ENCODE data around the gene HYAL1.

The HYAL1 gene

DNA sequence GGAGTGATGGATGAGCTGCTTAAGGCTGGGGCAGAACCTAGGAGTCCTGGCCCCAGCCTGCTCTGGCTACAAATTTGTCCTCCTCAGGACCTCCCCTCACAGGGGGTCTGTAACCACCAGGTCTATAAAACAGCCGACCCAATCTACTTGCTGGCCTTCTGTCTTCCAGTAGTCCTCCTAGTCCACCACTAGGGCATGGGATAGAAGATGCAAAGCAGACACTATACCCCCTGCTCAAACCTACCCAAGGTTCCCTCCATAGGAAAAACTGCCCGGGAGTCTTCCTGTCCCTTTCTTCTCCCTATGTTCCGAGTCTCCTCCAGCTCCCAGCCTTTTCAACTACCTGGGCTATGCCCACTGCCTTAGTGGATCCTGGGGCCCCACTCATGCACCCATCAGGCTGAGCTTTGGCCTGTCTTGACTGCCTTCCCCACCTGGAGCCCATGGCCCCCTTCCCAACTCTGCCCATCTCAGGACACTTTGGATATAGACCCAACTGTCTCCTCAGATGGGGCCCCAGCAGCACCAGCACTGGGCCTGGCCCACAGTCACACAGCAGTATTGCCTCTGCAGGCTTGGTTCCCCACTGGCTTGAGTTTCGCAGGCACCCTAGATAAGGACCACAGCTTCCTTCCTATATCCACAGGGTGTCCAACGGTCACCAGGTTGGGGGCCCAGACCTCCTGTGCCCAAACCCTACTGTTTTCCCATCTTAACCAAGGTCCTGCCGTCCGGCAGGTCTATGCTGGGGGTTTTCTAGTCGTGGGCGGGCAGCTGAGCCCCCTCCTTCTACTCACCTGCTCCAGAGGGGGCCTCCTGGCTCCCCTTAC lies 5.3 kb downstream of the HYAL1 start:
- peak overlapping the region; percentile 72 for H3K4me3 ChIP-seq (replicated peaks; ENCODE audit: low read depth, low read length)
- TF ChIP-seq, protein P1, sequence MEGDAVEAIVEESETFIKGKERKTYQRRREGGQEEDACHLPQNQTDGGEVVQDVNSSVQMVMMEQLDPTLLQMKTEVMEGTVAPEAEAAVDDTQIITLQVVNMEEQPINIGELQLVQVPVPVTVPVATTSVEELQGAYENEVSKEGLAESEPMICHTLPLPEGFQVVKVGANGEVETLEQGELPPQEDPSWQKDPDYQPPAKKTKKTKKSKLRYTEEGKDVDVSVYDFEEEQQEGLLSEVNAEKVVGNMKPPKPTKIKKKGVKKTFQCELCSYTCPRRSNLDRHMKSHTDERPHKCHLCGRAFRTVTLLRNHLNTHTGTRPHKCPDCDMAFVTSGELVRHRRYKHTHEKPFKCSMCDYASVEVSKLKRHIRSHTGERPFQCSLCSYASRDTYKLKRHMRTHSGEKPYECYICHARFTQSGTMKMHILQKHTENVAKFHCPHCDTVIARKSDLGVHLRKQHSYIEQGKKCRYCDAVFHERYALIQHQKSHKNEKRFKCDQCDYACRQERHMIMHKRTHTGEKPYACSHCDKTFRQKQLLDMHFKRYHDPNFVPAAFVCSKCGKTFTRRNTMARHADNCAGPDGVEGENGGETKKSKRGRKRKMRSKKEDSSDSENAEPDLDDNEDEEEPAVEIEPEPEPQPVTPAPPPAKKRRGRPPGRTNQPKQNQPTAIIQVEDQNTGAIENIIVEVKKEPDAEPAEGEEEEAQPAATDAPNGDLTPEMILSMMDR (IDR thresholded peaks at IDR 0.05; ENCODE audit: low read length, missing control alignments) = peak; percentile 26
- DNase-seq (ENCODE audit: low read depth) = no peak

DNA sequence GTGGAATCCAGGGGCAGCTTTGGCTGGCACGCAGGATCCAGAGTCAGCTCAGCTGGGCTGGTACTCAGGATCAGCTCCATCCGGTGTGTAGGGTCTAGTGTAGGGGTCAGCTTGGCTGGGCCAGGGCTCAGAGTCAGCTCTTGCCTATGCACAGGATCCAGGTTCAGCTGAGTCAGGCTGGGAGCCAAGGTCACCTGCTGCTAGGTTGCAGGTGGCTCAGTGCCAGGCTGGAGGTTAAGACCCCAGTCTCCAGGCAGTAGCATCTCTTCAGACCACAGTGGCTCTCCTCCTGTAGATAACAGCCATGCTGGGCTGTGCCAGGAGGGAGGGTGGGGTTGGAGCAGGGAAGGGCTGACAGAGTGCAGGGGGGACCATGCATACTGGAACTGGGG lies 6.0 kb downstream of the HYAL1 start:
- no peak for DNase-seq (ENCODE audit: low read depth)
- no peak overlapping the region for H3K4me3 ChIP-seq (replicated peaks; ENCODE audit: low read depth, low read length)
- TF ChIP-seq, protein P1 (IDR thresholded peaks at IDR 0.05; ENCODE audit: low read length, missing control alignments) = no peak

DNA sequence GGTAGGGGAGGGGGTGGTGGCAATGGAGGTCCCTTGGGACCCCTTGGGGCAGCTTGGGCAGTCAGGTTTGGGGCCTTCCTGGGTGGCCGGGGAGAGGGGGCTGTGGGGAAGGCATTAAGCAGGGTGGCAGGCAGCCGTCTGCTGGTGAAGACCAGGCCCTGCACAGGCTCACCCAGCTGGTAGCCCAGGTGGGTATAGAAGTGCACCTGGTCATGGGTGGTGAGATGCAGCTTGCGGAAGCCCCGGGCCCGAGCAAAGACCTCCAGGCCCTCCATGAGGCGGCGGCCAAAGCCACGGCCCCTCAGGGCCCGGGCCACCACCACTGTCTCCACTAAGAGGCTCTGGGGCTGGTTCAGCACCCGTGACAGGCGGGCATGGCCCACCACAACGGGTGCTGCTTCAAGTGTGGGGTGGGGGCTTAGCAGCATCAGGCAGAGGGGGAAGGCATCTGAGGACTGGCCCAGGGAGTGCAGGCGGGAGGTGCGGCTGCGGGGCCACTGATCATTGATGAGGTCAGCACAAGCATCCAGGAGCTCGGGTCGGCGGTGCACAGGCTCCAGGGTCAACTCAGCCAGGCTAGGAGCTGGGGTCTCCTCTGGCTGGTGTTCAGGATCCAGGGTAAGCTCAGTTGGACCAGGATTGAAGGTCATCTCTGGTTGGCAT lies 6.5 kb downstream of the HYAL1 start:
- no peak for DNase-seq (ENCODE audit: low read depth)
- TF ChIP-seq, protein P1 (IDR thresholded peaks at IDR 0.05; ENCODE audit: low read length, missing control alignments) = no peak

DNA sequence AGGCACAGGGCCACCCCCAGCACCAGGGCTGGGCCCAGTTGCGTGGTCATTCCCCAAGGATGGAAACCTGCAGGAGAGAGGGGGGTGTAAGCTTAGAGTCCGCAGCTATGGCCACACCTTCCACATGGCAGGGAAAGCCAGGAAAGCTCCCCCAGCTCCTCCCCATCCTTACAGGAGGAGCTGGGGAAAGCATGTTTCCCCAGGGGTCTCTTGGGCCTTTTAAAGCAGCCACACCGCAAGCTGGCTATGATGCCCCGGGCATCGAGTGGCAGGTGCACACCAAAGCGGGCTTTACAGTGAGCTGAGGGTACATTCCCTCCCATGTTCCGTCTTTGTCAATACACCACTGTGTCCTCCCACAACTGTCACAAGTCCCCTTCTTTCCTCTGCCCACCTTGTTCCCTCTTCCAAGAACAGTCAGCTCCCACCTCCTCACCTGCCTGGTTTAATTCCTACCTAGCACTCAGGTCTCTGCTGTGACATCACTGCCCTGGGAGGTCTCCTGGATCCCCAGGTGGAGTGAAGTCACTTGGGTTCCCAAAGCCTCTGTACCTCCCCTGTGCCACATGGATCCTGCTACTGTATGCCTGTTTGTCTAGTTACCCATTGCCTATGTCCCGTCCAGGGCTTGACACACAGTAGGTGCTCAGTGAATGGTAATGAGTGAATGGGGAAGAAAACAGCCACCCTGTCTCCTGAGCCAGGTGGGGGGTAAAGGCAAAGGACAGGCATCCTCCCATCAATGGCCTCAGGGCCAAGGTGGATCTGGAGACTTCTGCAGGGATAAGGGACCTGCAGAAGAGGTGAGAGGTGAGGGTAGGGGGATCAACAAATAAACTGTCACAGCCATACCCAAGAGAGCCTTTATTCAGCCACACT lies 7.6 kb downstream of the HYAL1 start:
- TF ChIP-seq, protein P1 (IDR thresholded peaks at IDR 0.05; ENCODE audit: low read length, missing control alignments) = no peak
- DNase-seq (ENCODE audit: low read depth) = no peak
- no peak overlapping the region for H3K4me3 ChIP-seq (replicated peaks; ENCODE audit: low read depth, low read length)

More for the DNA sequence above, 6.5 kb downstream of the HYAL1 start:
- H3K4me3 ChIP-seq (replicated peaks; ENCODE audit: low read depth, low read length) = no peak overlapping the region

DNA sequence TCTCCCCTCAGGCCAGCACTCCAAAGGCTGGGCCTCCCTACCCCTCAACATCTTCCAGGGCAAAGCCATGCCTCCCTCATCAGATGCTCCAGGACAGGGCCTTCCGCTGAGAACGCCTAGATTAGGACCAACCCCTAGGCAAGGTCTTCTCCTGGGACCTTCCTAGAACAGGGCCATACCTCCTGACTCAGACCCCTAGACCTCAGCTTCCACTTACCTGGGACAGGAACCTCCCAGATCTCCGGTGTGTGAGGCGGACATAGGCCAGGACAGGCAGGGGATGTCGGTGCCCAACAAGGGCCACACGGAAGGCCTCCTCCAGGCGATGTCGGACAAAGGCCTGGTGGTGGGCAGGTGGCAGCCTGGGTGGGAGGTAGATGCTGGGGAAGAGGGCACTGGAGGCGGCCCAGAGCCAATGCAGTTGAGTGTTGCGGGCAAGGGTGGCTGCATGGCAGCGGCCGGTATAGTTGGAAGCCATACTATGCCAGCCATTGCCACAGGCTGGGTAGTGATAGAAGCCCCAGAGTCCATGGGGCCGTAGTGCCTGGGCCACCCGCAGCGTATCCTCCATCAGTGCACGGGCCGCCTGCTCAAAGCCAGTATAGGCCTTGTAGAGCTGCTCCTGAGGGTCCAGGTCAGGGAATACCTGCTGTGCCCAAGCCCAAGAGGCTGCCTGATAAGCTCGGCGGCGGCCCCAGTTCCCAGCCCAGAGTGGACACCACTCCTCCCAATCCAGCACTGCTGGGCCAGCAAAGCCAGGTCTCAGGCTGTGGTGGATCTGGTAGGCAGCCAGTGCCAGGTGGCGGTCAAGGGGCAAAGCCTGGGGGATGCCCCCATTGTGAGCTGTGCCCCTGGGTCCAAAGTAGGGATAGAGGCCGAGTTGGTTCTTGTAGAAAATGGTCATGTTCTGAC lies 8.6 kb downstream of the HYAL1 start:
- TF ChIP-seq, protein P1 (IDR thresholded peaks at IDR 0.05; ENCODE audit: low read length, missing control alignments) = no peak
- no peak for DNase-seq (ENCODE audit: low read depth)
- no peak overlapping the region for H3K4me3 ChIP-seq (replicated peaks; ENCODE audit: low read depth, low read length)

DNA sequence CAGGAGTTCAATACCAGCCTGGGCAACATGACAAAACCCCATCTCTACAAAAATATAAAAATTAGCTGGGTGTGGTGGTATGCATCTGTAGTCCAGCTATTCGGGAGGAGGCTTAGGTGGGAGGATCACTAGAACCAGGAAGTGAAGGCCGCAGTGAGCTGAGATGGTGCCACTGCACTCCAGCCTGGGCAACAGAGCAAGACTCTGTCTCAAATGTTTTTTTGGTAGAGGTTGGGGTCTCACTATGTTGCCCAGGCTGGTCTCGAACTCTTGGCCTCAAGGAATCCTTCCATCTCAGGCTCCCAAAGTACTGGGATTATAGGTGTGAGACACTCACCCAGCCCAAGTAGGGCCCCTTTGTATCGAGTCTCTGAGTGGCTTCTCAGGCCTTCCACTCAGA lies 9.3 kb downstream of the HYAL1 start:
- no peak overlapping the region for H3K4me3 ChIP-seq (replicated peaks; ENCODE audit: low read depth, low read length)
- no peak for DNase-seq (ENCODE audit: low read depth)
- TF ChIP-seq, protein P1 (IDR thresholded peaks at IDR 0.05; ENCODE audit: low read length, missing control alignments) = no peak

Measured in fibroblast of pulmonary artery (primary cell).